ENCODE measurements around the gene ASPG. TPM values are rescaled to one million over a fixed set of nuclear protein-coding genes. Genes with fewer than 3 reads are reported as not detected.

ASPG gene
- total RNA-seq, 1 donor from 2014 or later = not detected

DNA sequence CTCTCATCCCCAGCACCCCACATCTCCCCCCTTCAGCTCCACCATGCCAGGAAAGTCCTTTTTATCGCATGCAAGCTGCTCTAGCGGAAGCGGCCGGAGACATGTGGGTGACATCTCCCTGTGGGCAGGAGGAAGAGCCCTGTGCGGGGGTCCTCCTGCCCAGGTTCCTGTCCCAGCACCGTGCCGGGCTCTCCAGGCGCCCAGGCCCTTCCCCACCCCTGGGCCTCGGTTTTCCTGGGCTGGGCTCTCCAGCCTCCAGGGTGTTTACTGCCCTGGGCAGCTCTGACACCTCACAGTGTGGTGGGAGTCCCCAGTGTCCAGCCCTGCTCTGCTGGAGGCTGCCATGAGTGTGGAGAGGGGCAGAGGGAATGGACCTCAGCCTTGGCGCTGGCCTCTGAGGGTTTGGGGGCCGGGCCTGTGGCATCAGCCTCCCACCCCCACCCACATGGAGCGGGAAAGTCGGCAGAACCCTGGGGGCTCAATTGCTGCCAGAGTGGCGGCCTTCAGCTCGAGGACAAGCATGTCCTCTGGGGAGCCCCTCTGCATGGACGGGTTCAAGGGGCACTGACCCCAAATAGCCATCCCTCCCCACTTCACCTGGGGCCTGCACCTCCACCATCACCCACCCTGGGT is 16.9 kb downstream of the ASPG start:
- no peaks in the 10 kb centered on the region for H3K27me3 Mint-ChIP-seq
- H3K36me3 Mint-ChIP-seq = no peaks in the 10 kb centered on the region
- H3K4me1 Mint-ChIP-seq (ENCODE audit: unreplicated experiment) = no peaks in the 10 kb centered on the region
- TF ChIP-seq, protein P1, sequence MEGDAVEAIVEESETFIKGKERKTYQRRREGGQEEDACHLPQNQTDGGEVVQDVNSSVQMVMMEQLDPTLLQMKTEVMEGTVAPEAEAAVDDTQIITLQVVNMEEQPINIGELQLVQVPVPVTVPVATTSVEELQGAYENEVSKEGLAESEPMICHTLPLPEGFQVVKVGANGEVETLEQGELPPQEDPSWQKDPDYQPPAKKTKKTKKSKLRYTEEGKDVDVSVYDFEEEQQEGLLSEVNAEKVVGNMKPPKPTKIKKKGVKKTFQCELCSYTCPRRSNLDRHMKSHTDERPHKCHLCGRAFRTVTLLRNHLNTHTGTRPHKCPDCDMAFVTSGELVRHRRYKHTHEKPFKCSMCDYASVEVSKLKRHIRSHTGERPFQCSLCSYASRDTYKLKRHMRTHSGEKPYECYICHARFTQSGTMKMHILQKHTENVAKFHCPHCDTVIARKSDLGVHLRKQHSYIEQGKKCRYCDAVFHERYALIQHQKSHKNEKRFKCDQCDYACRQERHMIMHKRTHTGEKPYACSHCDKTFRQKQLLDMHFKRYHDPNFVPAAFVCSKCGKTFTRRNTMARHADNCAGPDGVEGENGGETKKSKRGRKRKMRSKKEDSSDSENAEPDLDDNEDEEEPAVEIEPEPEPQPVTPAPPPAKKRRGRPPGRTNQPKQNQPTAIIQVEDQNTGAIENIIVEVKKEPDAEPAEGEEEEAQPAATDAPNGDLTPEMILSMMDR (conservative IDR thresholded peaks at IDR 0.05) = no peak
- H3K9me3 Mint-ChIP-seq = no peaks in the 10 kb centered on the region
- no peak overlapping the region for H3K4me3 Mint-ChIP-seq
- DNase-seq (ENCODE audit: extremely low spot score, unreplicated experiment) = no peak
- no peak overlapping the region for H3K27ac Mint-ChIP-seq

DNA sequence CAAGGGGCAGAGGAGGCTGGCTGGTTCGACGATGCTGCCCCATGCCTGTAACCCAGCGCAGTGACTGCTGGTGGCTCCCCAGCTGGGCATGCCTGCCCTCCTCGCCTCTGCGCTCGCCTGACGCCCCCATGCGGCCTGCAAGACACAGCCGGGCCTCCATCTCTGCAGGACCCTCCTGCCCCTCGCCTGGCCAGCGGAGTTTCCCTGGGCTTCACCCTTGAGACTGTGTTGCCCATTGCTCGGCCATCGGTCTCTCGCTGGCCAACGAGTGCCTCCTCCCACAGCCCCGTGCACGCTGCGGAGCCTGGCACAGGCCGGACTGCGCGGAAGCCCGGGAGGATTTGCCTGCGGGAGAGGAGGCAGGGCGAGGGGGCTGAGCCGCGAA is 17.6 kb downstream of the ASPG start:
- Mint-ChIP-seq H3K4me3 (no peak overlapping the region), H3K27me3 (no peaks in the 10 kb centered on the region), H3K9me3 (no peaks in the 10 kb centered on the region), H3K36me3 (no peaks in the 10 kb centered on the region), H3K4me1 (ENCODE audit: unreplicated experiment) (no peaks in the 10 kb centered on the region), H3K27ac (no peak overlapping the region)
- DNase-seq (ENCODE audit: extremely low spot score, unreplicated experiment) = no peak
- TF ChIP-seq, protein P1 (conservative IDR thresholded peaks at IDR 0.05) = no peak

DNA sequence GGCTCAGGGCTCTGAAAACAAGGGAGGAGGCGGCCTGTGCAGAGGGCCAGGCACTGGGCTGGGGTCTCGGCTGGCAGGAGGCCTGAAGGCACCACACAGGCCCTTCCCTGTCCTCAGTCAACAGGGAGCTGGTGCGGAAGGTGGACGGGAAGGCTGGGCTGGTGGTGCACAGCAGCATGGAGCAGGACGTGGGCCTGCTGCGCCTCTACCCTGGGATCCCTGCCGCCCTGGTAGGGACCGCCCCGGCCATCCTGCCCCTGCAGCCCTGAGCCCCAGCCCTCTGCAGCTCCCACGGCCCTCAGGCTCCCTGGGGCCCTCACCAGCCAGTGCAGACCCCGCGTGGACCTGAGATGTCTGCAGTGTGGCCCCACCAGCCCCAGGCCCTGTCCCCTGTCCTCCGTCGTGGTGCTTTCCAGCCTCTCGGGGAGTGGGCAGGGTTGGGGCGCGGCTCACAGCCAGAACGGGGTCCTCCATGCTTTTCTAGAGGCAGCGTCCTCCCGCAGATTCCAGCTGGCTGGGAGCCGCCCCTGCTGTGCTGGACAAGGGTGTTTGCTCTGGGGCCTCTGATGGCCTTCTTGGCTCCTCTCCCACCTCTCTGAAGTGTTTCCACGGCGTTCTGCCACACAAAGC is 18.1 kb downstream of the ASPG start:
- Mint-ChIP-seq H3K4me3 (no peak overlapping the region), H3K27ac (no peak overlapping the region), H3K27me3 (no peaks in the 10 kb centered on the region), H3K4me1 (ENCODE audit: unreplicated experiment) (no peaks in the 10 kb centered on the region), H3K36me3 (no peaks in the 10 kb centered on the region), H3K9me3 (no peaks in the 10 kb centered on the region)
- DNase-seq (ENCODE audit: extremely low spot score, unreplicated experiment) = no peak
- TF ChIP-seq, protein P1 (conservative IDR thresholded peaks at IDR 0.05) = no peak

DNA sequence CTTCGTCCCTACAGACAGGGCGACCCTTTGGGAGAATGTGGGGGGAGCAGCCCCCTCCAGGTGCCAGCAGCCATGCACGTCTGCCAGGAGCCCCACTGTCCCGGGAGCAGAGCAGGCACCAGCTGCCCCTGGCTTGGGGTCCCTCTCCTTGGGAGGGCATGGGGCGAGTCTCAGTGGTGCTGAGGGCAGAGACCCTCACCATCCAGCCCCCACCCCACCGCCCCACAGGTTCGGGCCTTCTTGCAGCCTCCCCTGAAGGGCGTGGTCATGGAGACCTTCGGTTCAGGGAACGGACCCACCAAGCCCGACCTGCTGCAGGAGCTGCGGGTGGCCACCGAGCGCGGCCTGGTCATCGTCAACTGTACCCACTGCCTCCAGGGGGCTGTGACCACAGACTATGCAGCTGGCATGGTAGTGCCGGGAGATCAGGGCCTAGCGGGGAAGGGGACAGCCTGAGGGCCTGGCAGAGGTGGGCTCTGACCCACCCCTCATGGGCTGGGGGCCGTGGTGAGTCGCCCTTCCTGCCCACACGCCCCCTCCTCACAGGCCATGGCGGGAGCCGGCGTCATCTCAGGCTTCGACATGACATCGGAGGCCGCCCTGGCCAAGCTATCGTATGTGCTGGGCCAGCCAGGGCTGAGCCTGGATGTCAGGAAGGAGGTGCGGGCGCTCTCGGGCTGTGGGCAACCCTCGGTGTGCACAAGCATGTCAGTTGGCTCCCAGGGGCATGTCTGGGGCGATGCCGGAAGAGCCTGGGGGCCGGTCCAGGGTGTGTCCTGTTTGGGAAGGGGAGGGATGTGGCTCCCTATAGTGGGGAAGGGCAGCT is 18.8 kb downstream of the ASPG start:
- DNase-seq (ENCODE audit: extremely low spot score, unreplicated experiment) = no peak
- H3K27ac Mint-ChIP-seq = no peak overlapping the region
- H3K9me3 Mint-ChIP-seq = no peaks in the 10 kb centered on the region
- no peak overlapping the region for H3K4me3 Mint-ChIP-seq
- H3K4me1 Mint-ChIP-seq (ENCODE audit: unreplicated experiment) = no peaks in the 10 kb centered on the region
- H3K27me3 Mint-ChIP-seq = no peaks in the 10 kb centered on the region
- TF ChIP-seq, protein P1 (conservative IDR thresholded peaks at IDR 0.05) = no peak
- H3K36me3 Mint-ChIP-seq = no peaks in the 10 kb centered on the region

DNA sequence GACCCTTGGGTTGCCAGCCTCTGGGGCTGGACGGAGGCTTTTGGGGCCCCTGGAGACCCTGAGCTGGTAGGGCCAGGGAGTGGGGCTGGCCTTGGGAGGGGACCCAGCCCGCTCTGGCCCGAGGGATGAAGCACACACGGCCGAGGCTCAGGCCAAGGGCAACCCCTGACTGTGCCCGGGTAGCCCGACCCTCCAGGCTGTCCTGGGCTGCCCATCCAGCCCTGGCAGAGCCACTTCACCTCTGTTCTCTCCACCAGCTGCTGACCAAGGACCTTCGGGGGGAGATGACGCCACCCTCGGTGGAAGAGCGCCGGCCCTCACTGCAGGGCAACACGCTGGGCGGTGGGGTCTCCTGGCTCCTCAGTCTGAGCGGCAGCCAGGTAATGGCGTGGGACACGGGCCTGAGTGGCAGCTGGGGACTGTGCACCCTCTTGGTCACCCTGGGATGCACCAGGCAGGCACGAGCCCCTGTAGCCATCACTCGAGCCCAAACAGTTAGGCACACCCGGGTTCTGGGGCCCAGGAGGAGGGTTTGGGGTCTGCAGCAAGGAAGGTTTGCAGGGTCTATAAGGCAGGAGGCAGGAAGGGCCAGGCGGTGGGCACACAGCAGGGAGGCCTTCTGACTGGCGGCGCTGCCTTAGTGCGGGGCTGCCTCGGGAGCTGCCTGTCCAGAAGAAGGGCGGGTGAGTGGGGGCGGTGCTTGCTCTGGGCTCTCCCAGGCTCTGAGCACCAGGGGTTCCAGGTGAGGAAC is 19.7 kb downstream of the ASPG start:
- DNase-seq (ENCODE audit: extremely low spot score, unreplicated experiment) = no peak
- TF ChIP-seq, protein P1 (conservative IDR thresholded peaks at IDR 0.05) = no peak
- no peaks in the 10 kb centered on the region for H3K4me1 Mint-ChIP-seq (ENCODE audit: unreplicated experiment)
- H3K36me3 Mint-ChIP-seq = no peaks in the 10 kb centered on the region
- H3K4me3 Mint-ChIP-seq = no peak overlapping the region
- H3K9me3 Mint-ChIP-seq = no peaks in the 10 kb centered on the region
- no peak overlapping the region for H3K27ac Mint-ChIP-seq
- H3K27me3 Mint-ChIP-seq = no peaks in the 10 kb centered on the region
